NCI-H345 treated with DMSO at 0.1 percent for 48 hours (cell line): ENCODE measurements around the gene MAP7.
"Not testable (repeated sequence)": the region's sequence is repeated elsewhere in the genome, so short reads cannot be mapped to it uniquely, and the experiment has no call there.

Source experiments
- DNase-seq: peaks from one replicate; lab custom pipeline; 2025; ENCODE audit not compliant: unreplicated experiment; lab: John Stamatoyannopoulos, UW

The MAP7 gene

DNA sequence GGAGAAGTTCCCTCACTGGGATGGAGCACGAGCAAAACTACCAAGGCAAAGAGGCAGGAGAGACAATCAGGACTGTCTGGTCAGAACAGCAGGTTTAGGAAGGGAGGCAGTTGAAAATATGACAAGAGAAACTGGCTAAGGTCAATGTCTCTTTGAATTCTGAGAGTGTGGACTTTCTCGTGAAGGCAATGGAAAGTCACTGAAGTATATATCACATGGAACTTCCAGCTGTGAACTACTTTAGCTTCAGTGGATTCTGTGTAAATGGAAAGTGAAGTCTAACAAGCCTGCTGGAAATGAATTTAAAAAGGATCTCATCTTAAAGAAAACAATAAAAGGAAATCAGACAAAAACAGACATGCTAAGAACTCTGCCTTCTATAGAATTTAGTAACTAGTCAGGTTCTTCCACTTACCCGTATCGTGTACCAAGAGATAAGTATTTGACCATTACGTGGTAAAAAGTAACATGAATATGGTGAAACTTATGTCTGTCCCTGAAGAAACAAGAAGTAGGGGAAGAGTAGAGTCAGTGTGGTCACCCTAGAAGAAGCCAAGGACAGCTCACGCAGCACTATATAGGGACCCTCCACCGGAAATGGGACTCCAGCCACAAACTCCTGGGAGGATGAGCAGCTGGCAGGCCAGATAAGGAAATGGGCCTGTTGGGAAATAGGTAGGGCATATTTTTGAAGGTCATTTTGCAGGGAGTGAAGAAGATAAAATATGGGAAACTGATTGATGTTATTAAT lies 123.4 kb downstream of the MAP7 start:
- DNase-seq, result no peak

DNA sequence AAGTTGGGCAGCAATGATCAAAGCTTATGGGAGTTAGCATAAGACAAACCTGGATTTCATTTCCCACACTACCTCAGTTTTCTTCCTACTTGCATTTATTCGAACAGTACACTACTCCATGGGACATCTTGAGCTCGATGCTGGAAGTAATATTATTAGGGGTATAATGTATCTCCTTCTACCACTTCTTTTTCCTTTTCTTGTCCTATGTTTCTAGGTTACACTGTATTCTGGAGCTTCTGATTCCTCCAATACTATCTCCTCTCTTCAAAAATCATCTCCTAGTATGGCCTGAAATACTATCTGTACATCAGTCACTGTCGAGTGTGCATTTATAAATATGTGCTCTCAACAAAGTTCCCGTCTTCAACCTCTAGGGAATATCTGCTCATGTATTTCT lies 124.4 kb downstream of the MAP7 start:
- DNase-seq, result no peak

DNA sequence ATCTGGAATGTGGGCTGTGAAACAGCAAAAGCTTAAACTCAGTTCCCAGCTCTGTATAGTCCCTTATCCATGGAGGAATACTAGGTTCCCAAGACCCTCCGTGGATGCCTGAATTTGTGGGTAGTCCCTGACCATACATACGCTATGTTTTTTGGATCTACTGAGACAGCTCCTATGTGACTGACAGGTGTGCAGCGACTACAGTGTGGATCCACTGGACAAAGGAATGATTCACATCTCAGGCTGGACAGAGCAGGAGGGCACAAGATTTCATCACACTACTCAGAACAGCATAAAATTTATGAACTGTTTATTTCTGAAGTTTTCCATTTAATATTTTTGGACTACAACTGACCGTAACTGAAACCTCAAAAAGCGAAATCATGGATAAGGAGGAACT lies 125.3 kb downstream of the MAP7 start:
- no peak for DNase-seq

DNA sequence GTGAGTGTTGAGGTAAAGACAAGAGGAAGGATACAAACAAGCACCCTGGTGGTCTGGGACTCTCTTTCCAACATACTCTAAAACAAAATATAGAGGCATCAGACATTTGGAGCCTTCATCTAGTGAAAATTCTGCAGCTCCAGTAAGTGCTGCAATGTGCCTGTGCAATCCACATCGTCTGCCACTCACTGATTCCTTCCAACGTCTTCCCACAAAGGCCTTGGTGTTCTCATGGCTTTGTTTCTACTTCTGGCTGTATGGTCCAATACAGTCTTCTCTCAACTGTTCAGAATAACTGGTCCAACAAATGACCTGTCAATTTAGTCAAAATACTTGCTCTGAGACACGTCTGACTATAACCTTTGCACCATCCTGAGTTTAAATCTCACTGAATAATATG lies 125.8 kb downstream of the MAP7 start:
- no peak for DNase-seq

DNA sequence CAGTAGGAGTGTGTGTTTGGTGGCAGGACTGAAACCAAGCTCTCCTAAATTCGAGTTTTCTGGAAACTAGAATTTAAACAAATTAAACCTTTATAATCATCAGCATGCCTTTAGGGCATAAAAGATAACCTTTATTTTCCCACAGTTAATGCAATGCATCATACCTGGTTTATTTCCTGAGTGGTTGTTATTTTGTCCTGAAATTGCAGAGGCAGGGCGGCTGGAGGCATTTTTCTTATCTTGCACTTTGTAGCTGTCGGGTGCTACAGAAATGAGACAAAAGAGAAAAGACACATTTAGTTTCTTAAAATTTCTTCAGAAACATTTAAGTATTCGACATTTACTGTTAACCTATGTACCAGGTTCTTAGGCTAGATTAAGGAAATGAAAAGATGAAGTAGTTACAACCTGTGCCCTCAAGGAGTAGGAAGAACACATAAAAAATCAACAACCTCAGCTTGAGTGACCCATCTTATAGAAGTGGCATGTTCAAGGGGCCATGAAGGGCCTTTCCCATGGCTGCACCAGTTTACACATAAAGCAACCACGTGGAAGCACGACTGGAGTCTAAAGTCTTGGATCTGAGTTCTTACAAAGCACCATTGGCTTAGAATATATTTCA lies 128.6 kb downstream of the MAP7 start:
- DNase-seq, result no peak

DNA sequence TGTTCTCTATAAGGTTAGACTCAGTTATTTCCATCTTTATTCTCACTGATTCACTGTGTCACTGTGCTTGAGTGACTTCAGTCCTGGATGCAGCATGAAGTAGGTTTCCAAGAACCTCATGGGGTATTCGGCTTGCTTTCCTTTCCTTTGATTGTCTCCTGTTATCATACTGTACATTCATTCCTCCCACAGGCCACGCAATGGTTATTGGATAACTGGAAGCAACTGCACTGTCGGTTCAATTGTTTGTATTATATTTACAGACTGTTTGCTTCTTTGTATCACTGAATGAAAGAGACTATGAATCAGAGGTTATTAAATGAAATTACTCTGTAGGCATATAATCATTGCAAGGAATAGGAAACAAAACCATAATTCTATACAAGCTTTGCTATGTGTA lies 129.4 kb downstream of the MAP7 start:
- DNase-seq, result no peak

DNA sequence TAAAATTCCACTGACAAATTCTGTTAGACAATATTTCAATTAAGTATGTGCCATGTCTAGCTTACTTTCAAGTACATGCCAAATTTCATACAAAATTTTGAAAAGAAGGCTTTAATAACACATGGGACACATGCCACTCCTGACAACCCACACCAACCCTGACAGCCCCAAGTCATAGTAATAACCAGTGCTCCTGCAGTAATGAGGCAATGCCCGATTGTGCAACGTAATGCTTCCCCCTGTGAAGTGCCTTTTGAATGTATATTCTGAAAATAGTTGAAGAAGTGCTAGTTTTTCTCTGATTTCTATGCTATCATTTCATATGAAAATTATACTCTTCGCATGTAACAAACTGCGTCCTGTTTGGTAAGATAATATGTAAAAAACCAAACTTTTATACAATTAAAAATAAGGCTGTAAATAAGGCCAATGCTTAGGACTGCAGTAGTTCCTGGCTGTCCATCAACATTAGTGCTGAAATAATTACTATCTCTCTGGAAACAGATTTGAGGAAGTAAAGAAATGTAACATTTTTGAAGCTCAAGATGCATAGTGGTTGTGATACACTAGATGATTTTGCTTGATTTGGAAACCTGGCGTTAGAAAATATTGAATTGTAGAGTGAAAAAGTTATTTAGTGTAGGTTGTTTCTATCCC lies 134.7 kb downstream of the MAP7 start:
- no peak for DNase-seq

DNA sequence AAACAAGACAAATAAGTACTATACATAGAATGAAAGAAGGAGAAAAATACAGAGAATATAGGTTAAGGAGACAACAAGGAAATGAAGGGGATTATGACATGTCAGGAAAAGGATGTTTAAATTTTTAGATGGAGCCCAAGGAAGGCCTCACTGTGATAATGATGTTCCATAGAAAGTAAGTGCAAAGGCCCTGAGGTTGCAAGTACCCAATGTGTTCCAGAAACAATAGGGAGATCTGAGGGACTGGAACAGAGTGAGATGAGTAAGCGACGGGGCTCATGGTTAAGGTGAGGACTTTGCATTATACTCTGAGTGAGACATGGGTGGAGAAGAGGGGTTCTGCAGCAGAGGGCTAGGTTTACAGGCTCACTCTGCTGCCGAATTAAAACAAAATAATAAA lies 137.8 kb downstream of the MAP7 start:
- DNase-seq, result no peak

DNA sequence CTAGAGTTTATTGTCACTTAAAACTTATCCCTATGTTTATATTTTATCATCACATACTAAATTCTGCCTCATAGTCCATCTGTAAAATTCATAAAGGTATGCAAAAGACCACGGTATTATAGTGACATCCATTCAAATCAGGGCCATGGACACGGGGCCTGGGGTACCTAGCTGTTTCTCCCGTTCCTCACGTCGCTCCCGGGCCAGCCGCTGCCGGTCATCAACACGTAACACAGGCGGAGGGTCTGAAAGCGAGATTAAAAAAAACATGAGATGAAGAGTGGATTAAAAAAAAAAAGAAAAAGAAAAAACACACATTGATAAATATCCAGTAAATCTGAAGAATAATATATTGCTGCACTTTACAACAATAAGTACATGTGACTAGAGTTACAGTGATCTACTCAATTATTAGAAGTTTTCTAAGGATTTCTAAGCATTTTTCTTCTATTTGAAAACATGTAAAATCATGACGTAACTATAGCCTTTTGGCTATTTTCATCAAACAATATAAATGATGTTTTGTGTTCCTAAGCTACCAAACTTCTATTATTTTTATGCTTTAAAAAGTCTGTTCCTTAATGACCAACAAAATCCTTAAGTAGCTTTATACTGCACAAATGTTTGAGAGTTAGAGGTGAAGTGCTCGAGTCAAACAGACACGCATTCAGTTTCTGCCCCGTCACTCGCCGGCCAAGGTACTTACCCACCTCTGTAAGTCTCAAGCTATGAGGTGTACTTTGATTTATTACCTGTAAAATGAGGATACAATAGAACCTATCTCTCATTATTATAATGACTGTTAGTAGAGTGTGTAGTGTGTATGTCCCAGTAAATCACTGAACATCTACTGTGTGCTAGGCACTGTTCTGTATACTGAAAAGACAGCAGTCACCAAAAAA lies 138.5 kb downstream of the MAP7 start:
- DNase-seq, result no peak

DNA sequence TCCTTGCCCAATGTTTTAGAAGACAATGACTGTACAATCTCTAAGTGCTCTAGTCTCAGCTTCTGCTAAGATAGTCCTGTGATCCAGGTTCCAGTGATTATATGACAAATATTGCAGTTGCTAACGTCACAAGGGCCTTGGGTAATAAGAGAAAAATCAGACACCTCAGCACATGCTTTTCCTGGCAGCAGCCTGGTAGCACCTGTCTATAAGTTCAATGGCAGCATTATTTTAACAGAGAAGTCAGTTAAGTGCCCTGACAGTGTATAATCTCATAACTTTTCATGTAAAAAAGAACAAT lies 139.2 kb downstream of the MAP7 start:
- DNase-seq, result no peak

DNA sequence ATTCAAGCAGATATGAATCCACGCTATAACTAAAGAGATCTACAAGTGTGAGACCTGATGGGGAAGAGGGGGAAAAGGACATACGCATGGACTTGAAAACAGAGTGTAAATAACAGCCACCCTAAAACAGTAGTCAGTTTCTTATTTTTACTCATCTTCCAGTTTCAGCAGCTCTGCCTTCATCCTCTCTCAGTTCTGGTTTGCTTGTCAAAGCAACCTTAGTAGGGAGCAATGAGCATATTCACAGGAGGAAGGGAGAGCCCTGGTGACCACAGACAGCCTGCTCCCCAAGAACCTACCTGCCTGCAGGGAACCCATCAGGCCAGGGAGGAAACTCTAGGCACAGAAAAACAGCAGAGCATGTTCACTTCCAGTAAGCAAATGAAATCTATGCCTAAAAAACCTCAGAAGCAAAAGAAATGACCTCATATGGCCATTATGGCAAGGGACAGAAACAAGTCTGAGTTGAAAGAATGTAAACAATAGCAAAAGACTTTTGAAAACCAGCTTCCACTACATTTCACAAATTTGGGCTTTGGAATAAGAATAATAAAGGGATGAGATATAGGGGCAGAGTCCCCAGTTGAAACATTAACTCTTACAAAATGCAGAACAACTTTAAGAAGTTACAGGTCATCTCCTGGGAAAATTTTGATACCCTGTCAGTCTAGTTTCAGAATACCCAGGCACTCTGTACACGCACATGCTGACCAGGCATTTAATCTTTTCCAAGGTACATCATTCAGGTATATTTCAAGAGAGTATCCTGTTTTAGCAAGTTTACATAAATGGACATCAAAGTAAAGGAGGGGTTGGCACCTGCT lies 139.8 kb downstream of the MAP7 start:
- no peak for DNase-seq

DNA sequence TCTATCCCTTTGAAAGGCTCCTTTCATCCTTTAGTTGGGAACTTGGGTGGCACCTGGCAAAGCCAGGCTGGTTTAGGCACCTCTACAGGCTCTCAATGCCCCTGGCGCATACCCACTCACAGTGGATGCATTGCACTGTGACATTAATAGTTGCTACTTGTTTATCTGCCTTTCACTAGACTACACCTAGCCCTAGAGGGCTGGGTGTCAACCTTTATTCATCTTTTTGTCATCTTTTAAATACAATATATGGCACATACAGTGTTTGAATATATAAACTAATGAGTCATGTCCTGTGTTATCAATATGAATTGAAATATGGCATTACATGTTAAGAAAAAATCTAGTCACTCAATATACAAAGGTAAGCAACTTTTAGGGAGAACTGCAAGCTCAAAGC lies 140.6 kb downstream of the MAP7 start:
- DNase-seq, result no peak

DNA sequence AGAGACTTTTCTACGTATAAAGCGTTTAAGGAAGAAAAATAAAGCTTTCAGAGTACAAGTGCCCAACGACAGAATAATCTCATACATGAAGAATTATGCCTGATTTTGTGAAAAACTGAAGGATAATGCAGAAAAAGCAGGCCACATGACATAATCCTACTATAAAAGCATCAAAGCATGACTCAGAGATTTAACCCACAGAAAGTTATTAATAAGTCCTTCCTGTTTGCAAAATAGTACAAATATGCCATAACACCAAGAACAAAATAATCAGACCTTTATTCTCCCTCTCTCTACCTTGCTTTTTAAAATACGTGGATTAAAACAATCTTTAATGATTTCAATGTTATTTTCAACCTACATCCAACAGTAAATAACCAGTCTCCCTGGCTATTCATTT lies 142.0 kb downstream of the MAP7 start:
- DNase-seq, result no peak

DNA sequence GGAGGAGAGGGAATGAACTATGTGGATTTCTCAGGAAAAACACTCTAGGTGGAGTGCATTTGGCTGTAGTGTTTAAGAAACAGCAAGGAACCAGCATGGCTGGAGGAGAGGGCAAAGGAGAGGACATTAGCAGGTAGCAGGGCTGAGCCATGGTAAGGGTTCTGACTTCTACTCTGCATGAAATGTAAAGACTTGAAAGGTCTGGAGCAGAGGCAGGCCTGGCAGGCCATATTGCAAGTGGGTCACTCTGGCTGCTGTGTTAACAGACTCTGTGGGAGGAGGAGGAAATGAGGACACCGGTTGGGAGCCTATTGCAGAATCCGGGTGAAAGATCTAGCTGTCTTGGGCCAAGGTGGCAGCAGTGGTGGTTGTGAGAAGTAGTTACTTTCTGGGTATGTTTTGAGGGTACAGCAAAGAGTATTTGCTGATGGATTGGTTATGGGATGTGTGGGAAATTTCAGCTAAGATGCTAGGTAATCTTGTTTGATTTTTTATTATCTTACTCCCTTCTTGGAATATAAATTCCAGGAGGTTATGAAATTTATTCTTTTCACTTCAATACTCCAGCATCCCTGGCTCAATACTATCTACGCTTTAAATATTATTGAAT lies 144.7 kb downstream of the MAP7 start:
- DNase-seq, result no peak

DNA sequence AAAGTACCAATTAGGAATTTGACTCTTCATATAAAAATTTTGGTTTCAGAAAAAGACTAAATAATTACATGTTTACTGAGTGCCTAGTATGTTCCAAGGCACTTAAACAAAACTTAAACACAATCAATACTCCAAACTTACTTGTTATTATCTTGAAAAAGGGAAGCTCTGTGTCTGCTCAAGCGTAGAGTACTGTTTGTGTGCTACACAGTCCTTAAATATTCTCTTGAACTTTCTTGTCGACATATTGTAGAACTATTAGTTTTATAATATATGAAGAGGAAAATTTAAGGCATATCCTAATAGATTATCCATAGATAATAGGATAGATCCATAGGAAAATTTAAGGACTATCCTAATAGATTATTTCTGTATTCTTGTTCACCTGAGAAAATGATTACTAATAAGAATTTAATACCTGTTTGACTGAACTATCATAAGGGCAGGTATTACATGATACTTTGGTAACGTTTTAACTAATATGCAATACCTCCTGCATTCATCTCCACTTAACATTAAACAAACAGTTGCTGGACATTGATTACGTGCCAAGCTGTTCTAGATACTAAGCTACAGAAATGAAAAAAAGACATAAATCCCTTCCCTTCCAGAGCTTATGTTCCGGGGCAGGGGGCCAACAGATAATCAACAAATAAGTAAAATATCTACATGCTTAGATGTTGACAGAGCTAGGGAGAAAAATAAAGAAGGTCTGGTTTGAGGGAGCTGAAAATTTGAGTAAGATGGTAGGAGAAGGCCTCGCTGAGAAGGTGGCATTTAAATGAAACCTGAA lies 145.4 kb downstream of the MAP7 start:
- DNase-seq, result no peak

DNA sequence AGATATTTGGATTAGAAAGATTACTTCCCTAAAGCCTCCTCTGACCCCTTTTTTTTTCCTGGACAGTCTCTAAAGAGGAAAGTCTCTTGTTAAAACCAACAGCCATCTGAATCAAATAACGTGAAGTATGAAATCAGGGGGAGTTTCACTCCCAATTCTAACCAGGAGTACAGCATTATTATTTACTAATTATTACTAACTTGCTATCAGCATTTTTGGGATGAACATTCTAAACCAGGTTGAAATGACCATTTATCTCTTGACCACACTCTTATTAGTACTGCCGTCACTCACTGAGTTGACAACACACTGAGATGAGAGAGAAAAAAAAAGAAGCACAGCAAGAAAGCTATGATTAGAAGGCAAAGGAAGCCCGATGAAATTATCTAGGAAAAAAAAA lies 146.2 kb downstream of the MAP7 start:
- no peak for DNase-seq

DNA sequence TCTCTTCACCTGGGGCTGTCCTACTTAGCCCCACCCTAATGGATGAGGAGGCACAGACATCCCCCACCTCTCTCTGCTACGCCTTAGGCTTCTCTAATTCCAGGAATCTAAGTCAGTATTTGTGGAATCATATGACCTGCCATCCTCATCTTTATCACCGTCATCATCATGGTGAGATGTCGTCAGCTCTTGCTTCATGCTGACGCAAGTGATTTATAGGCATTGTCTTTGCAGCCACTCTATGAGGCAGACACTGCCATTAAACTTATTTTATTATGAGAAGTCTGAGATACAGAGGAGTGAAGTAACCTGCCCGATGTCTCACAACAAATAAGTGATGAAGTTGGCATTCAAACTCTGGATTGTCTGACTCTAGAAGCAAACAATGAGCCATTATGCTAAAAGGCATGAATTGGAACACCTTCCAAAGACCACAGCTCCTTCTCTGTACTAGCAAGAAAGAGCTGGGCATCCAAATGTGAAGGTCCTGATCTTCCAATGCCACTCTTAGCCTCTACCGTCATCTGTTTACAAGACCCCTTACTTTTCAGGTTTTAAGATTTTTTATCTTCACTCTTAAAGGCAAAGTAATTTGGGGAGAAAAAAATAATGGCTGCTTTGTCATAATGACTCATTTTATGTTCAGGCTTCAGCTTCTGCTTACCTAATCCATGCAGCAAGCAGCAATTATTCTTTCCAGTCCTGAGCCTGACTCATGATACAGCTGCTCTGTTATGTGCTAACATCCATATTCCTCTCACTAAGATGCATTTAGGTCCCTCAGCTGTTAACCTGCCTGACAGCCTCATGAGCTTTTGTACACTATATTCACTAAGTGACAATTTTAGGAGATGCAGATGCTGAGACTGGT lies 146.9 kb downstream of the MAP7 start:
- DNase-seq, result no peak

DNA sequence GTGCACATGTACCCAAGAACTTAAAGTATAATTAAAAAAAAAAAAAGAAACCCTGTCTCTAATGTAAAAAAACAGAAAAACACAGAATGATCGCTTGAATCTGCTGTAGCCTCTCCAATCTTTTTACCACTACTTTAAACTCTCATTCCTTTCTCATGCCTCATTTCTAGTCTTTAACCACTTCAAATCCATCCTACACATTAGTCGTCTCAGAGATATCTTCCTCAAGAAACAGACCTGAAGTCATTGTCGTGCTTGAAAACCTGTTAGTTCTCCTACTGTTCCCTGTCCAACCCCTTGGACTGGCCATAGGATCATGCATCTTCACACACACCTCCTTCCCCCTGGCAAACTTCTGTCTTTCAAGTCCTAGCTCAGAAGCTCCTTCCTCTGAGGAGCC lies 148.5 kb downstream of the MAP7 start:
- DNase-seq, result no peak

DNA sequence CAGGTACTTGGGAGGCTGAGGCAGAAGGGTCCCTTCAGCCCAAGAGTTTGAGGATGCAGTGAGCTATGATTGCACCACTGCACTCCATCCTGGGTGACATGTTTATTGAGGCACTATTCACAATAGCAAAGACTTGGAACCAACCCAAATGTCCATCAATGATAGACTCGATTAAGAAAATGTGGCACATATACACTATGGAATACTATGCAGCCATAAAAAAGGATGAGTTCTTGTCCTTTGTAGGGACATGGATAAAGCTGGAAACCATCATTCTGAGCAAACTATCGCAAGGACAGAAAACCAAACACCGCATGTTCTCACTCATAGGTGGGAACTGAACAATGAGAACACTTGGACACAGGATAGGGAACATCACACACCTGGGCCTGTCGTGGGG lies 149.0 kb downstream of the MAP7 start:
- not testable (repeated sequence) for DNase-seq
